Neural cell (in vitro differentiated cells): ENCODE results near the gene CFAP92. TPM values are rescaled to one million over a fixed set of nuclear protein-coding genes. Genes with fewer than 3 reads are reported as not detected.

Experiments
- H2AFZ ChIP-seq: fragments of 200-600, 300-800 bp; sonication (generic), shearing (Covaris generic); 2 replicates; pipeline ENCODE4 v1.6.0; 2014; ENCODE audit warnings: low read depth, mild to moderate bottlenecking, antibody characterized with exemption, low read length, moderate library complexity
- H3F3A ChIP-seq: fragments of 200-600 bp; shearing (Covaris generic); 2 replicates; pipeline ENCODE4 v1.6.1; 2016; ENCODE audit warnings: mild to moderate bottlenecking, moderate library complexity, mixed read lengths, antibody characterized with exemption, low read length; ENCODE audit not compliant: insufficient read depth, poor library complexity, severe bottlenecking
- H3K27ac ChIP-seq: fragments of 200-600, 300-800 bp; sonication (generic), shearing (Covaris generic); 2 replicates; pipeline ENCODE4 v1.5.1; 2014; ENCODE audit warnings: mild to moderate bottlenecking, low read length, moderate library complexity
- H3K27me3 ChIP-seq: fragments of 300-800, 200-600 bp; sonication (generic), shearing (Covaris generic); 2 replicates; pipeline ENCODE4 v1.6.0; 2014; ENCODE audit warnings: mild to moderate bottlenecking, low read depth, low read length, moderate library complexity; ENCODE audit not compliant: insufficient read depth
- H3K36me3 ChIP-seq: fragments of 300-800, 200-600 bp; sonication (generic), shearing (Covaris generic); 2 replicates; pipeline ENCODE4 v1.5.1; 2014; ENCODE audit warnings: mild to moderate bottlenecking, antibody characterized with exemption, low read length, moderate library complexity; ENCODE audit not compliant: insufficient read depth
- H3K4me2 ChIP-seq: fragments of 300-800, 200-600 bp; sonication (generic), shearing (Covaris generic); 2 replicates; pipeline ENCODE4 v1.6.0; 2014; ENCODE audit warnings: mild to moderate bottlenecking, low read length
- H3K4me3 ChIP-seq: fragments of 300-800, 200-600 bp; sonication (generic), shearing (Covaris generic); 2 replicates; pipeline ENCODE4 v1.5.1; 2014; ENCODE audit warnings: mild to moderate bottlenecking, low read length, moderate library complexity
- H3K79me2 ChIP-seq: fragments of 200-600 bp; shearing (Covaris generic); replicated peaks from 2 replicates; pipeline ENCODE4 v1.6.0; 2014; ENCODE audit warnings: mild to moderate bottlenecking, low read length, moderate library complexity; ENCODE audit not compliant: insufficient read depth
- H3K9ac ChIP-seq: fragments of 300-800, 200-600 bp; sonication (generic), shearing (Covaris generic); 2 replicates; pipeline ENCODE4 v1.6.1; 2016; ENCODE audit warnings: mild to moderate bottlenecking, low read length, mixed read lengths
- H3K9me2 ChIP-seq: fragments of 200-600 bp; shearing (Covaris generic); 2 replicates; pipeline ENCODE4 v1.6.1; 2016; ENCODE audit warnings: mild to moderate bottlenecking, low read length, mixed read lengths; ENCODE audit not compliant: insufficient read depth
- H3K9me3 ChIP-seq: fragments of 200-600, 300-800 bp; sonication (generic), shearing (Covaris generic); 2 replicates; pipeline ENCODE4 v1.6.1; 2016; ENCODE audit warnings: mild to moderate bottlenecking, mixed run types, low read length, moderate library complexity, mixed read lengths
- H4K20me1 ChIP-seq: fragments of 200-600 bp; shearing (Covaris generic); 2 replicates; pipeline ENCODE4 v1.6.1; 2016; ENCODE audit warnings: mild to moderate bottlenecking, mixed run types; ENCODE audit not compliant: insufficient read depth
- EP300 ChIP-seq: fragments of 450-650 bp; conservative IDR thresholded peaks from 2 replicates; pipeline ENCODE4 v1.6.1; 2014; ENCODE audit warnings: antibody characterized with exemption, mild to moderate bottlenecking, moderate library complexity; ENCODE audit not compliant: poor library complexity, severe bottlenecking
- EZH2 ChIP-seq: fragments of 200-600, 300-800 bp; shearing (Covaris generic), sonication (generic); IDR thresholded peaks from 2 replicates; pipeline ENCODE4 v1.6.1; 2014; ENCODE audit warnings: antibody characterized with exemption, low read length, borderline replicate concordance, mild to moderate bottlenecking; ENCODE audit not compliant: insufficient read depth, poor library complexity, severe bottlenecking
- MXI1 ChIP-seq: fragments of 450-650 bp; conservative IDR thresholded peaks from 2 replicates; pipeline ENCODE4 v1.6.1; 2014; ENCODE audit warnings: antibody characterized with exemption, mild to moderate bottlenecking; ENCODE audit not compliant: poor library complexity, severe bottlenecking
- POLR2AphosphoS5 ChIP-seq: IDR thresholded peaks from 2 replicates; pipeline ENCODE4 v1.6.1; 2012
- RAD21 ChIP-seq: fragments of 450-650 bp; conservative IDR thresholded peaks from 2 replicates; pipeline ENCODE4 v1.6.1; 2014; ENCODE audit warnings: antibody characterized with exemption, mild to moderate bottlenecking, moderate library complexity
- SMC3 ChIP-seq: fragments of 450-650 bp; conservative IDR thresholded peaks from 2 replicates; pipeline ENCODE4 v1.6.1; 2014; ENCODE audit warnings: antibody characterized with exemption, mild to moderate bottlenecking, moderate library complexity; ENCODE audit not compliant: poor library complexity
- TAF1 ChIP-seq: IDR thresholded peaks from 2 replicates; pipeline ENCODE4 v1.6.1; 2012; ENCODE audit warnings: low read depth
- polyA plus RNA-seq: library from polyadenylated mRNA; depleted of rRNA; stranded (reverse); fragments of >200 nt; gene quantifications from 2 replicates; pipeline ENCODE4 v1.2.3, GENCODE V29; 2014
- TF ChIP-seq, protein P1 (sequence below): IDR thresholded peaks from 2 replicates; pipeline ENCODE4 v1.6.1; 2012; ENCODE audit warnings: borderline replicate concordance
- TF ChIP-seq, protein P2 (sequence below): fragments of 450-650 bp; IDR thresholded peaks from 2 replicates; pipeline ENCODE4 v1.5.1; 2014; ENCODE audit warnings: antibody characterized with exemption, mild to moderate bottlenecking, moderate library complexity; ENCODE audit not compliant: poor library complexity, severe bottlenecking

The CFAP92 gene
- polyA plus RNA-seq, 1 donor from 2014 or later = 0.69 TPM

DNA sequence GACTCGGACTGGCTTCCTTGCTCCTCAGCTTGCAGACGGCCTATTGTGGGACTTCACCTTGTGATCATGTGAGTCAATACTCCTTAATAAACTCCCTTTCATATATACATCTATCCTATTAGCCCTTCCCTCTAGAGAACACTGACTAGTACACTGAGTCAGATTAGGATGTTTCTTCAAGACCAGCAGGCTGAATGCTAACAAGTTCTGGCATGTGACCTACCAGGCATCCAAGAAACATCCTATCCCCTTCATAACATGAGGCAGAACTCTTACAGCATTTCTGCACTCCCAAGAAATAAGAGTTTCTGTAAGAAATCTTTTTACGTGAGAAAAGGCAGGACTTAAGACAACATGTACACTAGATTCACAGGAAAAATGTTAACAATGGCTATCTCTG, 9.3 kb downstream of the CFAP92 start:
- H4K20me1 ChIP-seq = no peaks in the 10 kb centered on the region
- H2AFZ ChIP-seq = no peak overlapping the region
- H3K9me3 ChIP-seq = no peaks in the 10 kb centered on the region
- H3K79me2 ChIP-seq = no peaks in the 10 kb centered on the region
- H3K27me3 ChIP-seq = no peaks in the 10 kb centered on the region
- TF ChIP-seq EP300 = no peak
- TF ChIP-seq, protein P1, sequence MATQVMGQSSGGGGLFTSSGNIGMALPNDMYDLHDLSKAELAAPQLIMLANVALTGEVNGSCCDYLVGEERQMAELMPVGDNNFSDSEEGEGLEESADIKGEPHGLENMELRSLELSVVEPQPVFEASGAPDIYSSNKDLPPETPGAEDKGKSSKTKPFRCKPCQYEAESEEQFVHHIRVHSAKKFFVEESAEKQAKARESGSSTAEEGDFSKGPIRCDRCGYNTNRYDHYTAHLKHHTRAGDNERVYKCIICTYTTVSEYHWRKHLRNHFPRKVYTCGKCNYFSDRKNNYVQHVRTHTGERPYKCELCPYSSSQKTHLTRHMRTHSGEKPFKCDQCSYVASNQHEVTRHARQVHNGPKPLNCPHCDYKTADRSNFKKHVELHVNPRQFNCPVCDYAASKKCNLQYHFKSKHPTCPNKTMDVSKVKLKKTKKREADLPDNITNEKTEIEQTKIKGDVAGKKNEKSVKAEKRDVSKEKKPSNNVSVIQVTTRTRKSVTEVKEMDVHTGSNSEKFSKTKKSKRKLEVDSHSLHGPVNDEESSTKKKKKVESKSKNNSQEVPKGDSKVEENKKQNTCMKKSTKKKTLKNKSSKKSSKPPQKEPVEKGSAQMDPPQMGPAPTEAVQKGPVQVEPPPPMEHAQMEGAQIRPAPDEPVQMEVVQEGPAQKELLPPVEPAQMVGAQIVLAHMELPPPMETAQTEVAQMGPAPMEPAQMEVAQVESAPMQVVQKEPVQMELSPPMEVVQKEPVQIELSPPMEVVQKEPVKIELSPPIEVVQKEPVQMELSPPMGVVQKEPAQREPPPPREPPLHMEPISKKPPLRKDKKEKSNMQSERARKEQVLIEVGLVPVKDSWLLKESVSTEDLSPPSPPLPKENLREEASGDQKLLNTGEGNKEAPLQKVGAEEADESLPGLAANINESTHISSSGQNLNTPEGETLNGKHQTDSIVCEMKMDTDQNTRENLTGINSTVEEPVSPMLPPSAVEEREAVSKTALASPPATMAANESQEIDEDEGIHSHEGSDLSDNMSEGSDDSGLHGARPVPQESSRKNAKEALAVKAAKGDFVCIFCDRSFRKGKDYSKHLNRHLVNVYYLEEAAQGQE = no peak
- TF ChIP-seq, protein P2, sequence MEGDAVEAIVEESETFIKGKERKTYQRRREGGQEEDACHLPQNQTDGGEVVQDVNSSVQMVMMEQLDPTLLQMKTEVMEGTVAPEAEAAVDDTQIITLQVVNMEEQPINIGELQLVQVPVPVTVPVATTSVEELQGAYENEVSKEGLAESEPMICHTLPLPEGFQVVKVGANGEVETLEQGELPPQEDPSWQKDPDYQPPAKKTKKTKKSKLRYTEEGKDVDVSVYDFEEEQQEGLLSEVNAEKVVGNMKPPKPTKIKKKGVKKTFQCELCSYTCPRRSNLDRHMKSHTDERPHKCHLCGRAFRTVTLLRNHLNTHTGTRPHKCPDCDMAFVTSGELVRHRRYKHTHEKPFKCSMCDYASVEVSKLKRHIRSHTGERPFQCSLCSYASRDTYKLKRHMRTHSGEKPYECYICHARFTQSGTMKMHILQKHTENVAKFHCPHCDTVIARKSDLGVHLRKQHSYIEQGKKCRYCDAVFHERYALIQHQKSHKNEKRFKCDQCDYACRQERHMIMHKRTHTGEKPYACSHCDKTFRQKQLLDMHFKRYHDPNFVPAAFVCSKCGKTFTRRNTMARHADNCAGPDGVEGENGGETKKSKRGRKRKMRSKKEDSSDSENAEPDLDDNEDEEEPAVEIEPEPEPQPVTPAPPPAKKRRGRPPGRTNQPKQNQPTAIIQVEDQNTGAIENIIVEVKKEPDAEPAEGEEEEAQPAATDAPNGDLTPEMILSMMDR = no peak
- TF ChIP-seq RAD21 = no peak
- TF ChIP-seq POLR2AphosphoS5 = no peak
- TF ChIP-seq EZH2 = no peak
- no peak for TF ChIP-seq MXI1
- no peak for TF ChIP-seq SMC3
- H3K4me3 ChIP-seq = no peak overlapping the region
- H3K9ac ChIP-seq = no peak overlapping the region
- H3K9me2 ChIP-seq = no peaks in the 10 kb centered on the region
- no peaks in the 10 kb centered on the region for H3K36me3 ChIP-seq
- H3K4me2 ChIP-seq = no peak overlapping the region
- H3F3A ChIP-seq = no peaks in the 10 kb centered on the region
- no peak overlapping the region for H3K27ac ChIP-seq

DNA sequence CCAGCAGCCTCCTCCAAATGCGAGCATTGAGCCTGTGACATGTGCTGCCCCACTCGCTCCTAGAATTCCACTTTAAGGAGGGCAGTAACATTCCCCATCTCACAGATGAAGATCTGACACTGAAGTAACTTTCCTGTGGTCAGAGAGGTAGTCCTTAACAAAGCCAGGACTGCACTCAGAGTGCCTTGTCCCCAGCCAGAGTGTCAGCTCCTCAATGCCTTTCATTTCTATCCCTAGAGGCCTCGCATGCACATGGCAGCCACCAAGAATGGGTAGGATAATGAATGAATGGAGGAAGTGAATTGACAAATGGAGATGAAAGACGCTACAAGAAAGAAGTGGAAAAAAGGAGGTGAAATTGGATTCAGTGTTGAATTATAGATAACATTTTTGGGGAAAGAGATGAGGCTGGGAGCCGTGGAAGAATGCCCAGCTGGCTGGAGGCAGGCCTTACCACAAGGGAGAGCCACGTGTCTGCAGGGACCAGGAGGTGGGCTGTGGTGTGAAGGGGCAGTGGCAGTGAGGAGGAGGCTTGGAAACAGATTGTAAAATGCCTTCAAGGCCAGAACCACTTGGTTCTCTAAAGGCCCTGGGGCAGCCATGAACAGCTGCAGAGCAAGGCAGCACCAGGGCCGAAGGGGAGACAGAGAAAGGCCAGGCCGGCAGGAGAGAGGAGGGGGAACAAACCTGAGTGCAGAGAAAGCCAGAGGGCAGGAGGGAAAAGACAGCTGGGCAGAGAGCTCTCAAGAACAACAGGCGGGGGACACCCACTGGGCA, 10.4 kb downstream of the CFAP92 start:
- H3K79me2 ChIP-seq = no peaks in the 10 kb centered on the region
- H3K27me3 ChIP-seq = no peaks in the 10 kb centered on the region
- H3K4me3 ChIP-seq = no peak overlapping the region
- H3F3A ChIP-seq = no peaks in the 10 kb centered on the region
- no peak overlapping the region for H3K4me2 ChIP-seq
- TF ChIP-seq SMC3 (no peak), MXI1 (no peak), TAF1 (no peak), EZH2 (no peak), RAD21 (no peak), EP300 (no peak), POLR2AphosphoS5 (no peak)
- TF ChIP-seq, protein P1 = no peak
- TF ChIP-seq, protein P2 = no peak
- H4K20me1 ChIP-seq = no peaks in the 10 kb centered on the region
- no peaks in the 10 kb centered on the region for H3K9me3 ChIP-seq
- no peak overlapping the region for H2AFZ ChIP-seq
- H3K9me2 ChIP-seq = no peaks in the 10 kb centered on the region
- no peaks in the 10 kb centered on the region for H3K36me3 ChIP-seq
- no peak overlapping the region for H3K27ac ChIP-seq
- no peak overlapping the region for H3K9ac ChIP-seq
